ENCODE results near the gene KRT86. TPM values are rescaled to one million over a fixed set of nuclear protein-coding genes. Genes with fewer than 3 reads are reported as not detected.
"Not testable (repeated sequence)": the region's sequence is repeated elsewhere in the genome, so short reads cannot be mapped to it uniquely, and the experiment has no call there.

KRT86 gene
- total RNA-seq, 2 donors from 2014 or later: 0.56 to 2.1 TPM

DNA sequence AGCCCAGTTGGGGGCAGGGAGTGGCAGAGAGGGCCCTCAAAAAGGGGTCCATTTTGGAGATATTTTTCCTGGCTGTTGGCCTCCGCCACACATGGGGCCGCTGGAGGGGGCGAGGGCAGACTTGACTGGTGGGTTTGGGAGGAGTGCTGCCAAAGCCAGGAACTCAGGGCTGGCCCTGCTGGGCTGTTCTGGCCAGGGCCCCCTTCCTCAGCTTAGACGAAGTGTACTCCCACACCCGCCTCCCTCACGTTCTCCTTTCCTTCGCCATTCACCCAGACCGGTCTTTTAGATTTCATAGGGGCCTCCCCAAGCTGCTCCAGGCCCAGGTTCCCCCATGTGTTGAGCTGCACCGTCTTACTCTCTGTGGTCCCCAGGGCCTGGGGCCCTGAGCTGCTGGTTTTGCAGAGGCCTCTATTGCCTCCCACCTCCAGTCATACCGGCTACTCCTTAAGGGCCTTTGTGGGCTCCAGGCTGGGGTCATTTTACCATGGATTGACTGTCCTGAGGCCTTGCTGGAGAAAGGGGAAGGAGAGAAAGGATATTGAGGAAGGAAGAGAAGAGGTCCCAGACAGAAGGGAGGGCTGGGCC lies 40.1 kb upstream of the KRT86 start:
- no peak for ATAC-seq (replicated peaks)
- Mint-ChIP-seq H3K4me3 (no peak overlapping the region), H3K4me1 (no peaks in the 10 kb centered on the region), H3K36me3 (ENCODE audit: low read depth) (no peaks in the 10 kb centered on the region), H3K27ac (no peak overlapping the region), H3K9me3 (no peaks in the 10 kb centered on the region), H3K27me3 (peaks cover 48% of the 10 kb centered on the region)

DNA sequence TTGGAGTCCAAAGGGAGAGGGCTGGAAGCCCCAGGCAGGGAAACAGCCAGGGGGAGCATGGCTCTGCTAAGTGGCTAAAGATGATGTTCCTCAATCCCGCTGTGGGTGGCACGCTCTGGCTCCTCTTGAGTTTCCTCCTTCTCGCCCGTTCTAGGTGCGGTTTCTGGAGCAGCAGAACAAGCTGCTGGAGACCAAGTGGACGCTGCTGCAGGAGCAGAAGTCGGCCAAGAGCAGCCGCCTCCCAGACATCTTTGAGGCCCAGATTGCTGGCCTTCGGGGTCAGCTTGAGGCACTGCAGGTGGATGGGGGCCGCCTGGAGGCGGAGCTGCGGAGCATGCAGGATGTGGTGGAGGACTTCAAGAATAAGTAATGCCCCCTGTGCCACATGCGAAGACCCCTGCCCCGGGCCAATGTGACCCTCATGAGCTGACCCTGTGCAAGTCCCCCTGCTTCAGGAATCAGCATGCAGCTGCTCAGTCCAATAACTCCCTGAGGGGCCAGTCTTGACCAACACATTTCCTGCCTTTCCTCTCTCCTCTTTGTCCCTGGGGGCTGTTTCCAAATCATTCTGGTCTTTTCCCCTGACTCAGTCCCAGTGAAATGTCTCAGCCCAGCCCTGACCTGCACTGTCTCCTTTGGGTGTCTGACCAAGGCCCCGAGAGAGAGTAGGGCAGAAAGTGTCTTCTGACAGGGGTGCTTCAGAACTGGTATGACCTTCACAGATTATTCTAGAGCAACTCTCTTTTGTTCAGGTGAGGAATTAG lies 39.3 kb upstream of the KRT86 start:
- Mint-ChIP-seq H3K27ac (no peak overlapping the region), H3K36me3 (ENCODE audit: low read depth) (no peaks in the 10 kb centered on the region), H3K4me1 (no peaks in the 10 kb centered on the region), H3K27me3 (peaks cover 41% of the 10 kb centered on the region), H3K4me3 (no peak overlapping the region), H3K9me3 (no peaks in the 10 kb centered on the region)
- ATAC-seq (replicated peaks): no peak

DNA sequence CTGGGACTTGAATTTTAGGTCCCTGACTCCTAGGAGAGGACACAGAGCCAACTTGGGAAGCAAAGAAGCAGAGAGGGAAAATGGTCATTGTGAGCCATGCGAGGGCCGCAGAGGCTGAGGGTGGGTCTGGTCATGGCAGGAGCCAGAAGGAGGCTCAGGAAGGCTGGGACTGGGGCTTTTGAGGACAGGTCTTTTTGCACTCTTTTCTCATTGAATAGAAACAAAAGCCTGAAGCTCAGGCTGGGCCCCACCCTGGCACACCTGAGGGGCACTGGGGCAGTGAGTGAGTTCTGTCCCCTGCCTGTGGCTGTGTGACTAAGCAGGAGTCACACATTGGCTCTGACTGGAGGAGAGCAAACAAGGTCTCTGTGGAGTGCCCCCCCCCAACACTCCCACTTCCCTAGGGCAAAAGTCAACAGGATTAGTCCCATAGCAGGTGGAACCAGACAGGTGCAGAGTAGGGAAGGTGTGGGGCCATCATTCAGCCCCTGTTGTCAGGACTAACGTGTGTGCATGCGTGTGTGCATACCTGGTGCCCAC lies 38.6 kb upstream of the KRT86 start:
- ATAC-seq (replicated peaks): peak; percentile 21
- H3K36me3 Mint-ChIP-seq (ENCODE audit: low read depth): no peaks in the 10 kb centered on the region
- H3K27me3 Mint-ChIP-seq: peaks cover 35% of the 10 kb centered on the region
- H3K4me3 Mint-ChIP-seq: no peak overlapping the region
- no peaks in the 10 kb centered on the region for H3K4me1 Mint-ChIP-seq
- no peaks in the 10 kb centered on the region for H3K9me3 Mint-ChIP-seq
- no peak overlapping the region for H3K27ac Mint-ChIP-seq

DNA sequence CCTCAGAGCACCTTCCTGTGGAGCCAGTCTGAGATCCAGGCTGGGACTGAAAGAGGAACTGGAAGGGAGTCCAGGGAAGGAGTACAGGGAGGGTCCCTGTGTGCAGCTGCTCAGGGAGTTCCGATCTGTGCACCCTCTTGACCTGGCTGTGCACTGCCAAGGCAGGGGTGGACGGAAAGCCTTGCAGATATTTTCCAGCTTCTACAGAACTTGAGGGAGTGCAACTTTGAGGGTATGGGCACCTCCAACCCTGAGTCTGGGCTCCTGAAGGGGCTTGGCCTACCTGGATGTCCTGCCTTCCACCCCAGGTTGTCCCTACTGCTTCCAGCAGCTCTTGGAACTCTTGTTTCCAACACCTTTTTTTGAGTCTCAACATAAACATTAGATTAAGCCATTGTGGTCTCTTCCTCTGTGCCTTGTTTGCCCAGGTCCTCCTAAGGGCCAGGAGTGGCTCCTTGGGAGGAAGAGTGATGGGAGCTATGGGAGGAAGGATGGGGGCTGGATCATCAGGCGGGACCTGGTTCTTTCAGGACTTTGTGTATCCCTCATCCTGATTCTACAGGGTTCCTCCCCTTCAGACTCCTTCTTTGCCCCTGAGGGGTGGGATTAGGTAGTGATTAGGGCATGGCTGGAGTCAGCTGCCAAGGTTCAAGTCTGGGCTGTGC lies 37.9 kb upstream of the KRT86 start:
- H3K27me3 Mint-ChIP-seq: peaks cover 29% of the 10 kb centered on the region
- H3K27ac Mint-ChIP-seq: no peak overlapping the region
- H3K4me3 Mint-ChIP-seq: no peak overlapping the region
- no peaks in the 10 kb centered on the region for H3K4me1 Mint-ChIP-seq
- ATAC-seq (replicated peaks): no peak
- H3K36me3 Mint-ChIP-seq (ENCODE audit: low read depth): no peaks in the 10 kb centered on the region
- no peaks in the 10 kb centered on the region for H3K9me3 Mint-ChIP-seq

DNA sequence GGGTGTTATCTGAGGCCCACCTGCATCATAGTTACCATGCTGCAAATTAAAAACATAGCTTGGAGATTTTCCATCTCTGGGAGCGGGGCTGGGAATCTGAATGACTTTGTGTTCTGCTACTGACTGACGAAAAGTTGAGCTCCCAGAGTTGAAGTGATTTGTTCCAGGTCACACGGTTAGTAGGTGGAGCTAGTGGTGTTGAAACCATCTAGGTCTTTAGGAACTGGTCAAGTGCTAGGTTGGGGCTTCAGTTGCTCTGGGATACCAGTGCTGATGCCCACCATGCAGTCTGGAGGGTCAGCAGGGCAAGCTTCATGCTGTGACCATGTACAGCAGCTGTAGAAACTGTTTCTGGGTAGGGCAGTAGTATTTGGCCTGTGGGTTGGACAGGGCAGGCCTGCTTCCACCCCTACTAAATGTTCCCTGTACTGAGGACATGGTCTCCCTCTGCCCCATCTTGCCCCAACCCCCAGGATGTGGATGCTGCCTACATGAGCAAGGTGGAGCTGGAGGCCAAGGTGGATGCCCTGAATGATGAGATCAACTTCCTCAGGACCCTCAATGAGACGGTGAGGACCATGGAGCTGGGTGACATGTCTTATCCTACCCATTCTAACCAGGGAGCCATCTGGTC lies 36.1 kb upstream of the KRT86 start:
- no peak for ATAC-seq (replicated peaks)
- Mint-ChIP-seq H3K27ac (no peak overlapping the region), H3K36me3 (ENCODE audit: low read depth) (no peaks in the 10 kb centered on the region), H3K27me3 (peaks cover 16% of the 10 kb centered on the region), H3K9me3 (no peaks in the 10 kb centered on the region), H3K4me3 (no peak overlapping the region), H3K4me1 (peaks cover 1% of the 10 kb centered on the region)

DNA sequence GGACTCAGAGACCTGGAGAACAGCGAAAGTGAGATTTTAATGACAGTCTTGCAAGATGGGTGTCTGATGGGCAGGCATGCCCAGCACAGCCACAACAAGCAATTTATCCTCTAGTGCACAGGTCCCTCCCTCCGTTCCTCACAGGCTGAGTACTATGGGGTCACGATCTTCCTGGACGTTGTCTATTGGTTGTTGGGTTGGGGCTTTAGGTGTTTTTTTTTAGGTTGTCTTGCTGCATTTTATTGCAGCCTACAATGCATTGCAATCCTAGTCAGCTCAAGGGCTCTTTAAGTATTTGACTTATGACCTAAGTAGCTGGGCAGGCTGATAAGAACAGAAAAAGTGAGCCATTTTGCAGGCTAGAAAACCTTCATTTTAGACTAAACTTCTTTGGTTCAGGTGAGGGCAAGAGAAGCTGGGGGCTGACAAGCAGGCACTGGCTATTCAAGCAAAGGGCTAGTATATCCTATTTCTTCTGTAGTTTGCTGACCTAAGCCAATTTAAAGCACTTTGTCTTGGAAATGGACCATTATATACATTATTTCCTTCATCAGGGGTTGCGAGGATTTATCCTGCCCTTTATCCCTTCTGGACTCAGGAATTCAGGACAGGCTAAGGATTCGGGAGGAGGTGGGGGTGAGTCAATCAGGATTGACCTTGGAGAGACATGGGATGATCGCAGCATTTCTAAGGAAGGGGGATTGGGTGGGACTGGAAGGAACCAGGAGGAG lies 35.4 kb upstream of the KRT86 start:
- ATAC-seq (replicated peaks): no peak
- Mint-ChIP-seq H3K27me3 (peaks cover 12% of the 10 kb centered on the region), H3K9me3 (no peaks in the 10 kb centered on the region), H3K4me1 (peaks cover 9% of the 10 kb centered on the region), H3K4me3 (no peak overlapping the region), H3K36me3 (ENCODE audit: low read depth) (no peaks in the 10 kb centered on the region), H3K27ac (no peak overlapping the region)

DNA sequence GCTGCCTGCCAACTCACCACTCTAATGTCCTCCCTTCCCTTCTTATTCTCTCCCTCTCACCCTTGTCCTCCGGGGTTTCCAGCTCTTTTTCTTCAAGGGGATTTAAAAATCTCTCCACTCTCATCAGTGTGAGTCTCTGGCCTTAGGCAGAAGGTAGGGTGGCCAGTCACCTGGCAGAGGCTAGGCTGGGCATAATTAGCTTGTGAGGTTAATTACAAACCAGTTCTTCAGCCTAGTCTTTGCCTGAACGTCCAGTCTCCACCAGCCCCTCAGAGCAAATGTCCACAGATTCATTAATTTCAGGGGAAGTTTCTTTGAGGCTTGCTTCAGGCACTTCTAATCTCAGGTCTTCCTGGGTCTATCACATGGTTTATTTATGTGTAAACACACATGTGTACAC lies 34.7 kb upstream of the KRT86 start:
- H3K4me1 Mint-ChIP-seq: peaks cover 15% of the 10 kb centered on the region
- no peak for ATAC-seq (replicated peaks)
- no peaks in the 10 kb centered on the region for H3K9me3 Mint-ChIP-seq
- H3K36me3 Mint-ChIP-seq (ENCODE audit: low read depth): no peaks in the 10 kb centered on the region
- no peak overlapping the region for H3K27ac Mint-ChIP-seq
- peaks cover 5% of the 10 kb centered on the region for H3K27me3 Mint-ChIP-seq
- H3K4me3 Mint-ChIP-seq: no peak overlapping the region

DNA sequence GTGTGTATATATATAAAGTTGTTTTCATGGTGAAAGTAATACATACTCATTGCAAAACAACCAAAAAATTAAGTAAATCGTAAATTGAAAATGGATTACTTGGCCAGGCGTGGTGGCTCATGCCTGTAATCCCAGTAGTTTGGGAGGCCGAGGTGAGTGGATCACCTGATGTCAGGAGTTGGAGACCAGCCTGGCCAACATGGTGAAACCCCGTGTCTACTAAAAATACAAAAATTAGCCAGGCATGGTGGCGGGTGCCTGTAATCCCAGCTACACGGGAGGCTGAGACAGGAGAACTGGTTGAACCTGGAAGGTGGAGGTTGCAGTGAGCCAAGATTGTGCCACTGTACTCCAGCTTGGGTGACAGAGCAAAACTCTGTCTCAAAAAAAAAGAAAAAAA lies 34.2 kb upstream of the KRT86 start:
- H3K36me3 Mint-ChIP-seq (ENCODE audit: low read depth); H3K27me3 Mint-ChIP-seq; ATAC-seq (replicated peaks); H3K27ac Mint-ChIP-seq; H3K9me3 Mint-ChIP-seq; H3K4me3 Mint-ChIP-seq: not testable (repeated sequence)
- peaks cover 15% of the 10 kb centered on the region for H3K4me1 Mint-ChIP-seq

DNA sequence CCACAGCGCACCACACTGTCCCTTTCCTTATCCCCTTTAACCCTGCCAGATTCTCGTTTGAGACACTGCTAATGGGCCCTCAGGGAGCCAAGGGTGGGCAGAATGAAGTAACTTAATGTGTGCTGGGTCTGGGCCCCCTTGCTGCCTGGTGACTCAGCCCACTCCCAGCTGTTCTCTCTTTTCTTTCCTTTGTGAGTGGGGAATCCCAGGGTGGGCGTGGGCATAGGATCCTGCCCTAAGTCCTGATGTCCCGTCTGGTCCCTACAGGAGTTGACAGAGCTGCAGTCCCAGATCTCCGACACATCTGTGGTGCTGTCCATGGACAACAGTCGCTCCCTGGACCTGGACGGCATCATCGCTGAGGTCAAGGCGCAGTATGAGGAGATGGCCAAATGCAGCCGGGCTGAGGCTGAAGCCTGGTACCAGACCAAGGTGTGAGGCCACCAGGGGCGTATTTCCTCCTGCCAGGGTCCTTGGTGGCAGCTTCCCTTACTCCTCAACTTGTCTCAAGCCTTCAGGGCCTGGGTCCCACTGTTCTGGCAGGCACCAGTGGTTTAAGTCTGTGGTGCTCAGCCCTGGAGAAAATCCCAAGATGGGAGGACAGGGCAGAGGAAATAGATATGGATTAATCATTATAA lies 33.1 kb upstream of the KRT86 start:
- Mint-ChIP-seq H3K4me3 (no peak overlapping the region), H3K27me3 (no peaks in the 10 kb centered on the region), H3K36me3 (ENCODE audit: low read depth) (no peaks in the 10 kb centered on the region), H3K27ac (no peak overlapping the region), H3K4me1 (peaks cover 15% of the 10 kb centered on the region), H3K9me3 (no peaks in the 10 kb centered on the region)
- no peak for ATAC-seq (replicated peaks)

DNA sequence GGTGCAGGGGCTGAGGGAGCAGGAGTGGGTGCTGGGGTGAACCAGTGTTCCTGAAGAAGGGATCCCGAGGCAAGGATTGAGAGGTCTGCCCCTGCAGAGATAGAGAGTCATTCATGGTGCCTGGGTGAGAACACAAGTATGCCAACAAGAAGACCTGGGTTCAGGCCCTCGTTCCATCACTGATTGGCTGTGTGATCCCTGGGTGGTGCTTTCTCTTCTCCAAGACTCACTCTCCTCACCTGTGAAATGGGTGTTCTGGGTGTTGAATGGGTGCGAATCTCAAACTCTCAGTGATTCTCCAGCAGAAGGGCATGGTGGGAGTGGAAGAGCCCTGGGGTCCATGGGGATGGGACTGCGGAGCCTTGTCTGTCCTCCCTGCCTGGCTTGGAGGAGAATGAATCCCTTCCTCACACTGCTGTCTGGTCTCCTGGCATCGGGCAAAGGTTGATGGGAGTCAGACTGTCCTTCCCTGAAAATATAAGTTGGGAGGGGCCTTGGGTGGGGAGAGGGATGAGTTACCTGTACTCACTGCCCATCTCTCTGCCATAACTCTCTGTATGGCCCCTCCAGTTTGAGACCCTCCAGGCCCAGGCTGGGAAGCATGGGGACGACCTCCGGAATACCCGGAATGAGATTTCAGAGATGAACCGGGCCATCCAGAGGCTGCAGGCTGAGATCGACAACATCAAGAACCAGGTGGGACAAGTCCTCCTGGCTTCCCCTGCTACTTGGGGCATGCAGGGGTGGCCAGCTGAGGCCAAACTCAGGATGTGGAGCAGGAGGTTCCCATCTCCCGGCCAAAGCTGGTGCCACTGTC lies 31.8 kb upstream of the KRT86 start:
- peaks cover 22% of the 10 kb centered on the region for H3K4me1 Mint-ChIP-seq
- H3K27me3 Mint-ChIP-seq: no peaks in the 10 kb centered on the region
- H3K27ac Mint-ChIP-seq: no peak overlapping the region
- no peaks in the 10 kb centered on the region for H3K36me3 Mint-ChIP-seq (ENCODE audit: low read depth)
- H3K4me3 Mint-ChIP-seq: no peak overlapping the region
- H3K9me3 Mint-ChIP-seq: no peaks in the 10 kb centered on the region
- ATAC-seq (replicated peaks): no peak

DNA sequence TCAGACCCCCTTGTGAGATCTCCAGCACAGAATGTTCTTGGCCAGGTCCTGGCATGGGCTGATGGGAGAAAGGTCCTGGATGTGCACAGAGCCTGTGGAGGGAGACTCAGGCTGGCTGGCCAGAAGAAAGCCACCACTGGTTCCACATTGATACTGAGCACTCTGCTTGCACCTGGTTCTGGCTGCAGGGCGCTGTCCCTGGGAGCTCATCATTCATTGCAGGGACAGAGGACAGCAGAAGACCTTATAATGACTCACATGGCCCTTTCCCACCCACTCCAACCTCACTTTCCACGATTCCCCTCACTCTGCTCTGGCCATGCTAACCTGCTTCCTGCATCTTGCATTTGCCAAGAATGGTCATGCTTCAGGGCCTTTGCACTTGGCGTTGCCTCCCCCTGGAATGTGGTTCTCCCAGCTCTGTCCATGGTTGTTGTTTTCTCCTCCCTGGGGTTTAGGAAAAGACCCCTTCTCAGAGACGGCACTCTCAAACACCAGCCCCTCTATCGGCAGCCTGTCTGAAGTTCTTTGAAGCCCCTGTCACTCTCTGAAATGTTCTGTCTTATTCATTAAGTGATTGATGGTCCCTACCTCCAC lies 31.1 kb upstream of the KRT86 start:
- Mint-ChIP-seq H3K4me1 (peaks cover 22% of the 10 kb centered on the region), H3K27ac (peak overlapping the region; percentile 99), H3K27me3 (no peaks in the 10 kb centered on the region), H3K36me3 (ENCODE audit: low read depth) (no peaks in the 10 kb centered on the region), H3K4me3 (peak overlapping the region; percentile 92), H3K9me3 (no peaks in the 10 kb centered on the region)
- ATAC-seq (replicated peaks): no peak

DNA sequence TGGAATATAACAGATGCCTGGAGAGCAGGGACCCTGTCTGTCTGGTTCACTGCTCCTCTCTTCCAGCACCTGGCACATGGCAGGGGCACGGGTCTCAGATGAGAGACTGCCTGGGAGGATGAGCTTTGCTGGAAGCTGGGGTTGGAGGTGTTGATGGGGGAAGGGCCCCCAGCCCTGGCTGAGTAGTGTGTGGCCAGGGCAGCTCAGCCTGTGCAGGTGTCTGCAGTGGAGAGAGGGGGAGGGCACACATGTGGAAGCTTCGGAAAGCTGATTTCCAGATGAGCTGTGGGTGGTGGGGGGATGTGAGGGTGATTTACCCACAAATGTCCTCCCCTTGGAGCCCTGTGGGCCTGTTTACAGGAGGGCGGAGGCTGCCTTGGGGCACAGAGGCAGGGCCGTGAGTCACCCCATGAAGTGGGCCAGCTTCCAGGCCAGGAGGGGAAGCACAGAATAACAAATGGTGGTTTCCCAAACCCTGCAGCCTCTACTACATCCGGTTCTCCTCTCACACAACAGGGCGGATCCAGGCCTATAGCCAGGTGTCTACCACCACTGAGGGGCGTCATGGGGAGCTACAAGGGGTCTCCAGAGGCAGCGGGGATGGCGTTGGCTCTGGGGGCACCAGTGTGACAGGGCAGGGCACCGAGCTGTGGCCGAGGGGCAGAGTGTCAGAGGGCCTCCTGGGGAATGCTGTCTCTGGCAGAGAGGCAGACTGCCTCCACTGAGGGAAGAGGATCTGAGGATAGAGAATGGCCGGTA lies 30.4 kb upstream of the KRT86 start:
- ATAC-seq (replicated peaks): peak; percentile 98
- Mint-ChIP-seq H3K36me3 (ENCODE audit: low read depth) (no peaks in the 10 kb centered on the region), H3K27me3 (no peaks in the 10 kb centered on the region), H3K4me1 (peaks cover 22% of the 10 kb centered on the region), H3K27ac (peak overlapping the region; percentile 99), H3K4me3 (peak overlapping the region; percentile 92), H3K9me3 (no peaks in the 10 kb centered on the region)
